Thoracic aorta (tissue), 2 donors: Measurements from ENCODE around the gene GYG2. TPM values are rescaled to one million over a fixed set of nuclear protein-coding genes. Genes with fewer than 3 reads are reported as not detected.
A peak's percentile ranks its signal among the peaks of the same experiment; 100 is the strongest.

Source experiments
- ATAC-seq: fragments of 150-250 bp; one replicate; pipeline ENCODE4 v1.8.0; 2017; ENCODE audit warnings: low read depth; ENCODE audit not compliant: insufficient number of reproducible peaks, low FRiP score
- DNase-seq: peaks from one replicate; pipeline ENCODE4 v3.0.0-alpha.2; 2020; ENCODE audit warnings: low spot score
- H3K27ac ChIP-seq, 2 donors: fragments of 200-600 bp; sonication (generic); 1 replicate in 1 of 2; 2 replicates in 1 of 2; pipeline ENCODE4 v1.5.1; 2016; ENCODE audit warnings: mild to moderate bottlenecking in 2 of 2, moderate library complexity in 2 of 2
- H3K27me3 ChIP-seq: fragments of 200-600 bp; sonication (generic); replicated peaks from 2 replicates; pipeline ENCODE4 v1.6.0; 2016; ENCODE audit warnings: mild to moderate bottlenecking; ENCODE audit not compliant: insufficient read depth
- H3K36me3 ChIP-seq: fragments of 200-600 bp; sonication (generic); one replicate; pipeline ENCODE4 v1.5.1; 2016
- H3K4me1 ChIP-seq, 2 donors: fragments of 200-600 bp; sonication (generic); 1 replicate in 1 of 2; 2 replicates in 1 of 2; pipeline versions ENCODE4 v1.5.1 to v1.6.0; 2016; ENCODE audit warnings: low read depth in 2 of 2, mild to moderate bottlenecking in 1 of 2; ENCODE audit not compliant: control insufficient read depth in 1 of 2
- H3K4me3 ChIP-seq: fragments of 200-600 bp; sonication (generic); 2 replicates; pipeline ENCODE4 v1.5.1; 2016; ENCODE audit warnings: mild to moderate bottlenecking
- H3K9me3 ChIP-seq: fragments of 200-600 bp; sonication (generic); 2 replicates; pipeline ENCODE4 v1.5.1; 2016
- CTCF ChIP-seq: fragments of 200-600 bp; sonication (generic); IDR thresholded peaks from one replicate; pipeline ENCODE4 v1.5.1; 2019; ENCODE audit warnings: antibody characterized with exemption
- total RNA-seq, 2 donors: library from RNA; depleted of rRNA; stranded (reverse); fragments of >200 nt; gene quantifications; one replicate each; pipeline versions ENCODE4 v1.1.0 to v1.2.3, GENCODE V29; 2016

The GYG2 gene
- total RNA-seq, 2 donors from 2014 or later, result 0.41 to 1.5 TPM

GRCh38 chrX:2823795-2824386 is 4.8 kb upstream of the GYG2 start:
- Histone ChIP-seq H3K27ac (no peak overlapping the region), H3K36me3 (no peaks in the 10 kb centered on the region), H3K9me3 (no peaks in the 10 kb centered on the region), H3K4me1 (no peaks in the 10 kb centered on the region), H3K27me3 (no peaks in the 10 kb centered on the region), H3K4me3 (no peak overlapping the region)
- no peak for ATAC-seq
- DNase-seq, result no peak
- no peak for TF ChIP-seq CTCF

GRCh38 chrX:2824886-2825285 is 3.8 kb upstream of the GYG2 start:
- no peak overlapping the region for H3K27ac ChIP-seq
- no peaks in the 10 kb centered on the region for H3K9me3 ChIP-seq
- no peak for TF ChIP-seq CTCF
- ATAC-seq (no peak), DNase-seq (no peak)
- no peaks in the 10 kb centered on the region for H3K27me3 ChIP-seq
- H3K4me1 ChIP-seq, result no peaks in the 10 kb centered on the region
- no peak overlapping the region for H3K4me3 ChIP-seq
- H3K36me3 ChIP-seq, result no peaks in the 10 kb centered on the region

- H3K4me1 ChIP-seq, result no peaks in the 10 kb centered on the region
- DNase-seq (no peak), ATAC-seq (no peak)
- H3K4me3 ChIP-seq, result peak overlapping the region; percentile 57
- no peaks in the 10 kb centered on the region for H3K9me3 ChIP-seq
- no peak overlapping the region for H3K27ac ChIP-seq
- no peaks in the 10 kb centered on the region for H3K27me3 ChIP-seq
- H3K36me3 ChIP-seq, result no peaks in the 10 kb centered on the region
- no peak for TF ChIP-seq CTCF
Measured at GRCh38 chrX:2828959-2829411, 255 bp downstream of the GYG2 start.

DNA sequence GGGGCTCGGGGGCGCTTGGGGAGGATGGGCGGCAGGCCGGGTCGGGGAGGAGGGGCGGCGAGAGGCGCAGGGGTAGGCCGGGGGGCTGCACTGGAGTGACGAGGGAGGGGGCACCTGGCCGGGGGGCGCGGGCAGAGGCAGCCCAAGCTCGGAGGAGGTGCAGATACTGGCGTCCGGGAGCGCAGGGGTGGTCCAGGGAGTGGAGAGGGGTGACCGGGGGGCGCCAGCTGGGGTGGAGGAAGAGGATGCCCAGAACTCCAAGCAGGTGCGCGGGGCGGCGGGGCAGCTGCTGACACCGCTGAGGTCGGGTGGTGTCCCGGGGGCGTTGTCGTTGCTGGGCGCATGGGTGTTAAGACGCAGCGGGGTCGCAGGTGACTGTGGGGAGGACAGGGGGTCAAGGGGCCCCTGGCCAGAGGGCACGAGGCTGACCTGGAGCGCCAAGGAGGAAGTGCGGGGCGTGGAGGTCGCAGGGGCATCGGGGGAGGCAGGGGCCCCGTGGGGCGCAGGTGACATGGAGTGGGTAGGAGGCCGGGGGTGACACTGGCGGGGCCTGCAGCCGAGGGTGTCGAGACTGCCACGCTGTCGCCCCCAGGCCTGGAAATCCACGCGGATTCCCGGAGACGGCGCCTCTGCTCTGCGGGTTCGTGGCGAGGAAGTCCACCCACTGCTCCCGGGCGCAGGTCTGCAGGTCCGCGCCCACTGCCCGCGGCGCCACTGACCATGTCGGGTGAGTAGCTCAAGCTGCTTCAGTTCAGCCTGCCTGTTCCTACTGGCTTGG is 928 bp downstream of the GYG2 start:
- no peak for DNase-seq
- H3K4me3 ChIP-seq, result peak overlapping the region; percentile 57
- no peak for ATAC-seq
- no peaks in the 10 kb centered on the region for H3K36me3 ChIP-seq
- H3K27me3 ChIP-seq, result no peaks in the 10 kb centered on the region
- H3K9me3 ChIP-seq, result no peaks in the 10 kb centered on the region
- no peaks in the 10 kb centered on the region for H3K4me1 ChIP-seq
- no peak overlapping the region for H3K27ac ChIP-seq
- no peak for TF ChIP-seq CTCF

GRCh38 chrX:2831471-2832228 is 2.9 kb downstream of the GYG2 start:
- H3K4me3 ChIP-seq, result no peak overlapping the region
- ATAC-seq (no peak), DNase-seq (no peak)
- no peak for TF ChIP-seq CTCF
- no peaks in the 10 kb centered on the region for H3K36me3 ChIP-seq
- H3K9me3 ChIP-seq, result no peaks in the 10 kb centered on the region
- no peak overlapping the region for H3K27ac ChIP-seq
- H3K27me3 ChIP-seq, result no peaks in the 10 kb centered on the region
- no peaks in the 10 kb centered on the region for H3K4me1 ChIP-seq
